T-cell (primary cell): Measurements from ENCODE around the gene HECW1. TPM values are rescaled to one million over a fixed set of nuclear protein-coding genes. Genes with fewer than 3 reads are reported as not detected.

Experiments used
- ATAC-seq, 4 experiments: fragments of 200-7000 bp in 3 of 4; fragments of 150-1000 bp in 1 of 4; cut with Tn5 transposase; replicated peaks in 1 of 4; 1 replicate in 3 of 4; 2 replicates in 1 of 4; pipeline ENCODE4 v1.10.0; 2021; ENCODE audit warnings: moderate library complexity in 3 of 4, mild to moderate bottlenecking in 2 of 4, moderate number of reproducible peaks in 1 of 4
- CTCF ChIA-PET, 2 donors: fragments of 300-600 bp; sonication (Branson Sonifier 250); formaldehyde crosslinking; loops; one replicate each; lab custom pipeline; 2022; ENCODE audit warnings: antibody characterized with exemption in 2 of 2; lab: Charles Lee
- POLR2A ChIA-PET, 2 donors: fragments of 300-600 bp; sonication (Branson Sonifier 250); formaldehyde crosslinking; loops; one replicate each; lab custom pipeline; 2022; ENCODE audit warnings: antibody characterized with exemption in 2 of 2; lab: Charles Lee
- DNase-seq, 35 experiments: peaks; one replicate each; pipeline versions ENCODE4 v3.0.0 to v3.0.0-alpha.2; 2013 to 2023
- H3K27ac ChIP-seq: one replicate; pipeline ENCODE4 v1.5.1; 2013; ENCODE audit warnings: low read length
- H3K27me3 ChIP-seq, 2 experiments: replicated peaks in 1 of 2; 1 replicate in 1 of 2; 2 replicates in 1 of 2; pipeline versions ENCODE4 v1.6.1 to v1.7.0; 2013; ENCODE audit warnings: low read length in 1 of 2, mixed read lengths in 1 of 2; ENCODE audit not compliant: control insufficient read depth in 2 of 2, insufficient read depth in 2 of 2; ENCODE audit errors: extremely low read depth in 1 of 2
- H3K36me3 ChIP-seq, 2 donors: 1 replicate in 1 of 2; 2 replicates in 1 of 2; pipeline versions ENCODE4 v1.6.1 to v1.7.0; 2013; ENCODE audit warnings: low read length in 1 of 2; ENCODE audit not compliant: control insufficient read depth in 2 of 2, insufficient read depth in 1 of 2; ENCODE audit errors: extremely low read depth in 1 of 2
- H3K4me1 ChIP-seq, 2 experiments: 1 replicate in 1 of 2; 2 replicates in 1 of 2; pipeline versions ENCODE4 v1.6.1 to v1.7.0; 2013; ENCODE audit warnings: low read length in 2 of 2, mixed read lengths in 1 of 2; ENCODE audit not compliant: insufficient read depth in 2 of 2, control insufficient read depth in 1 of 2; ENCODE audit errors: extremely low read depth in 1 of 2
- H3K4me3 ChIP-seq, 2 donors: 1 replicate in 1 of 2; 2 replicates in 1 of 2; pipeline versions ENCODE4 v1.5.1 to v1.7.0; 2013; ENCODE audit warnings: mild to moderate bottlenecking in 2 of 2, low read length in 1 of 2, moderate library complexity in 1 of 2; ENCODE audit not compliant: control insufficient read depth in 1 of 2; ENCODE audit errors: extremely low read depth in 1 of 2
- H3K9me3 ChIP-seq: 2 replicates; pipeline ENCODE4 v1.7.0; 2013
- H3K27ac Mint-ChIP-seq, 2 donors: one replicate each; pipeline ENCODE4 v1.8.0; 2020 to 2021; ENCODE audit warnings: mild to moderate bottlenecking in 2 of 2, mixed read lengths in 2 of 2
- H3K27me3 Mint-ChIP-seq, 2 donors: one replicate each; pipeline ENCODE4 v1.8.0; 2021 to 2022; ENCODE audit warnings: mixed read lengths in 2 of 2
- H3K36me3 Mint-ChIP-seq: one replicate; pipeline ENCODE4 v1.8.0; 2021; ENCODE audit warnings: mixed read lengths
- H3K4me1 Mint-ChIP-seq, 3 donors: one replicate each; pipeline ENCODE4 v1.8.0; 2020 to 2022; ENCODE audit warnings: mixed read lengths in 3 of 3, mild to moderate bottlenecking in 1 of 3
- H3K4me3 Mint-ChIP-seq, 3 donors: one replicate each; pipeline ENCODE4 v1.8.0; 2020 to 2022; ENCODE audit warnings: mild to moderate bottlenecking in 3 of 3, mixed read lengths in 3 of 3, moderate library complexity in 3 of 3
- H3K9me3 Mint-ChIP-seq, 3 donors: one replicate each; pipeline ENCODE4 v1.8.0; 2020 to 2022; ENCODE audit warnings: mixed read lengths in 3 of 3
- WGBS: methylation state at CpG from one replicate; pipeline ENCODE4 v1.1.5; 2013; ENCODE audit warnings: missing lambda C conversion rate; ENCODE audit not compliant: insufficient coverage; 5-methylcytosine and 5-hydroxymethylcytosine counted together
- total RNA-seq, 35 experiments: library from RNA in 6 of 35; stranded (reverse) in 6 of 35; fragments of 120-200 nt in 1 of 35; gene quantifications; one replicate each; pipeline versions ENCODE4 v1.2.1 to v1.2.4 and lab custom pipeline; 2013 to 2026

The HECW1 gene
- total RNA-seq, 5 donors from 2014 or later (not counting 1 experiment from before 2014, with no cell fraction given), result not detected

DNA sequence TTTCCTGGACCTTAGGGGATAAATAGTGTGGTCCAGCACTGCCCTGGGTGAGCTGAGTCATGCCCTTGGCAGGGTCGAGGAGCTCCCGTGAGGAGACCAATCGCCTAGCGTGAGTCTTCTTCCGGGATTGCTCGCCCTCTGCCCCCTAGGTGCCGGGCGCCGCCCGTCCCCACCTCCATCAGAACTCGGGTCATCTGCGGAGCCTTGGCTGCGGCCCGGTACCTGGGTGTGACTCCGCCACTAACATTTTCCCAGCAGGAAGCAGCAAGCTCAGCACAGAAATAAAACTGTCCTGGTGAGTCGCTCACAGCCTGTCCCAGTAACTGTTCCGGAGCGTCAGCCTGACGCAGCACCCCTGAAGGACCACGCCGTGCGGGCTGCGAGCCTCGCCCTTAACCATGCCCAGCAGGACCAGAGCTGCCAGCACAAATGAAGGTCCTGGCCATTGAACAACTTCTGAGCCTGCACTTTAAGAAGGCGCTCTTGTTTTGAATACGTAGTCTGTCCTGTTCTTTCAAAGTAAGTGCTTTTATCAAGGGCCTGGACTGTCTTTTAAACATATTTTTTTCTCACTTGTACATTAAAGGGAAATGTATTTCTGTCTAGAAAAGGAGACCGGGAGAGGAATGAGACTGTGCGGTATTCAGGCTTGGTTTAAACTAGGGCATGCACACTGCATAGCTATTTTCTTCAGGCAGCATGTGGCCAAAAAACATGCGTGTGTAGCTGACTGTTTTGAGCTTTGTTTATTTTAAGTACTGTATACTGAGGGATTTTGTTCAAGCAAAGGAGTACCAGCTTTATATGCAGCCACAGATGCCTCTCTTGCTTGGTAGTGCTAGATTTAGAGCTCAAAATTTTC lies 136.7 kb downstream of the HECW1 start:
- Mint-ChIP-seq H3K4me3 (no peak overlapping the region), H3K27me3 (peaks cover 17 to 34% of the 10 kb centered on the region in 2 donors), H3K27ac (no peak overlapping the region), H3K9me3 (no peaks in the 10 kb centered on the region), H3K4me1 (no peaks in the 10 kb centered on the region), H3K36me3 (no peaks in the 10 kb centered on the region)
- peaks cover 0 to 16% of the 10 kb centered on the region in 2 experiments for H3K27me3 ChIP-seq
- ChIA-PET CTCF (no interaction called here), POLR2A (no interaction called here)
- H3K4me1 ChIP-seq, result no peaks in the 10 kb centered on the region
- no peaks in the 10 kb centered on the region for H3K36me3 ChIP-seq
- H3K27ac ChIP-seq, result no peak overlapping the region
- no peaks in the 10 kb centered on the region for H3K9me3 ChIP-seq
- DNase-seq (no peak), ATAC-seq (no peak)
- H3K4me3 ChIP-seq, result no peak overlapping the region
- 89% methylated on average over 27 of the region's 29 CpGs for WGBS

DNA sequence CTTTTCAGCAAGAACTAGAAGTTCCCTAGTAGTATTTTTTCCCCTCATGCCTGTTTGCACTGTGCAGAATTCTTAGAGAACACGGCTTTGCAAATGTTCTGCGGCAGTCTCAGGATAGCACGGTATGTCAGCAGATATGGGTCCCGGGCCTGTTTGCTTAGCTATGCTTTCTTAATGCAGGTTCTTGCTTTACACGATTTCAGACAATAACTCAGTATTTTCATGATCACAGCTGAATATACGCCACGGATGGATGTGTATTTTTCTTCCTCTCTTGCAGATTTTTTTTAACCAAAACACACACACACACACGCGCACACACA lies 137.3 kb downstream of the HECW1 start:
- WGBS, result 84% methylated on average over 5 of the region's 9 CpGs
- H3K4me1 Mint-ChIP-seq, result no peaks in the 10 kb centered on the region
- Histone ChIP-seq H3K27me3 (peaks cover 0 to 16% of the 10 kb centered on the region in 2 experiments), H3K27ac (no peak overlapping the region), H3K4me3 (no peak overlapping the region), H3K4me1 (no peaks in the 10 kb centered on the region), H3K36me3 (no peaks in the 10 kb centered on the region), H3K9me3 (no peaks in the 10 kb centered on the region)
- DNase-seq (no peak), ATAC-seq (no peak)
- CTCF ChIA-PET, result interaction anchor here in 1 of 2 donors (0.6 kb wide), 1 partner anchor 16 kb away, joined by 3 read pairs; no protein-coding TSS in a partner anchor
- no peak overlapping the region for H3K27ac Mint-ChIP-seq
- H3K9me3 Mint-ChIP-seq, result no peaks in the 10 kb centered on the region
- H3K36me3 Mint-ChIP-seq, result no peaks in the 10 kb centered on the region
- POLR2A ChIA-PET, result no interaction called here
- no peak overlapping the region for H3K4me3 Mint-ChIP-seq
- peaks cover 19 to 34% of the 10 kb centered on the region in 2 donors for H3K27me3 Mint-ChIP-seq

DNA sequence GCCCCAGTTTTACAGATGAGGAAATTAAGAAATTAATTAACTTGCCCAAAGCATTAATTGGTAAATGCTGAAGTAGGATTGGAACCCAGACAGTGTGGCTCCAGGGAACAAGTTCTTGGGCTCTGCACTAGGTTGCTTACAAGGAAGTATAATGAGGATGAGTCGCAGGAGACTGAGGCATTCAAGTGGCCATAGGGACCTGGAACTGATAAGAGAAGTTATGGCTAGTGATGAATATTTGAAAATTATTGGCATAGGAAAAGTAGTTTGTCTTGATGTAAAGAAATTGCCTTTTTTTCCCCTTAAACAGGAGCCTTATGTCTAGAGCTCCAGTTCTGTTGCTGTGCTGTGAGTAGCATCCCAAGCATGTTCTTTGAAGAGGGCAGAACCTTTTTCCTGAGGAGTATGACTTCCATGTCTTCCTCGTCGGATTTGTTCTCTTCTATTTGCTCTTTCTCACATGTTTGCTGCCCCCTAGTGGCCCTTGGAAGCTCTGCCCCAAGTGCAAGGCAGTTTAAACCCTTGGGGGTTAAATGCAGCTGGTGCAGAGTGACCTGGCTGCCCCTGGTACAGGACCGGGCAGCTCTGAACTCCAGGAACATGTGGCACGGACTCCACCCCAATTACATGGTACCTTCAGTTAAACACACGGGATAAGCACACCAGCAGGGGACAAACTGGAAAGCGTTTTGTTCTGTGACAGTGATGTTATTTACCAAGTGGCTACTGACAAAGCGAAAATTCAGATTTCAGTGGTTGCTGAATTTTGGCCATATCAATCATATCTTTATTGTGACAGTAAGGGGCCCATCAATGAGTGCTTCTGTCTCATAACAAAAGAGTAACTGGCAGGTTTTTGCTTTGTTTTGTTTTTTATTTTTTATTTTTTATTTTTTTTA lies 148.8 kb downstream of the HECW1 start:
- H3K9me3 Mint-ChIP-seq, result no peaks in the 10 kb centered on the region
- H3K4me3 Mint-ChIP-seq, result no peak overlapping the region
- DNase-seq, result peak in 34 of 35 experiments; percentile 1 to 71 (median 33)
- no peaks in the 10 kb centered on the region for H3K4me1 Mint-ChIP-seq
- peaks cover 14 to 17% of the 10 kb centered on the region in 2 donors for H3K27me3 Mint-ChIP-seq
- no peaks in the 10 kb centered on the region for H3K9me3 ChIP-seq
- no peaks in the 10 kb centered on the region for H3K4me1 ChIP-seq
- ChIA-PET POLR2A (no interaction called here), CTCF (interaction anchor here (0.7 to 1.2 kb wide), 2 partner anchors 9 to 320 kb away, joined by 3 read pairs; no protein-coding TSS in a partner anchor)
- H3K36me3 Mint-ChIP-seq, result no peaks in the 10 kb centered on the region
- no peaks in the 10 kb centered on the region for H3K36me3 ChIP-seq
- no peak overlapping the region for H3K27ac Mint-ChIP-seq
- no peak overlapping the region for H3K4me3 ChIP-seq
- no peak overlapping the region for H3K27ac ChIP-seq
- WGBS, result 42% methylated on average over 4 of the region's 8 CpGs
- peak in 1 of 4 experiments; percentile 45 for ATAC-seq
- peaks cover 0 to 3% of the 10 kb centered on the region in 2 experiments for H3K27me3 ChIP-seq

DNA sequence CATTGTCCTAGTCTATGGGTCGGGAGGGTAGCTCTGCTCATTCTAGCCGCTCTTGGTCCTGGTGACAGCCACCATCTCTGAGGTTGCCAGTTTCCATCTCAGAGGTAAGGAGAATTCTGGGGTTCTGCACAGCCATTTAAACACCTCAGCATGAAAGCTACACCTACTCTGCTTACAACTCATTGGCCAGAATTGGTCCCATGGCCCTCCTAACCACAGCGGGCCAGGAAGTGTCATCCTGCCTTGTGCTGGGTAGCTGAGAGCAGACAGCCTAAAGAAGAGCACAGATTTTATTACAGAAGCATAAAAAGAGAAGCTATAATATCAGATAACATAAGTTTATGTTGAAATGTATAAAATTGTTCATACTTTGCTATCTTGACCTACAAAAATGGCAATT lies 152.7 kb downstream of the HECW1 start:
- H3K9me3 Mint-ChIP-seq, result no peaks in the 10 kb centered on the region
- POLR2A ChIA-PET, result interaction anchor here (0.6 kb wide), 2 partner anchors 205 to 445 kb away, joined by 3 to 10 read pairs; no protein-coding TSS in a partner anchor
- ATAC-seq (no peak), DNase-seq (no peak)
- no peaks in the 10 kb centered on the region for H3K36me3 Mint-ChIP-seq
- peaks cover 20 to 30% of the 10 kb centered on the region in 2 donors for H3K27me3 Mint-ChIP-seq
- CTCF ChIA-PET, result interaction anchor here in 1 of 2 donors (0.6 kb wide), 1 partner anchor 15 kb away, joined by 3 read pairs; no protein-coding TSS in a partner anchor
- peaks cover 0 to 4% of the 10 kb centered on the region in 2 experiments for H3K27me3 ChIP-seq
- H3K4me1 ChIP-seq, result no peaks in the 10 kb centered on the region
- H3K4me3 Mint-ChIP-seq, result no peak overlapping the region
- no peak overlapping the region for H3K4me3 ChIP-seq
- H3K27ac ChIP-seq, result no peak overlapping the region
- H3K4me1 Mint-ChIP-seq, result no peaks in the 10 kb centered on the region
- no peak overlapping the region for H3K27ac Mint-ChIP-seq
- WGBS, result no CpG with 5 or more reads among the region's 3 CpGs
- H3K36me3 ChIP-seq, result no peaks in the 10 kb centered on the region
- no peaks in the 10 kb centered on the region for H3K9me3 ChIP-seq

DNA sequence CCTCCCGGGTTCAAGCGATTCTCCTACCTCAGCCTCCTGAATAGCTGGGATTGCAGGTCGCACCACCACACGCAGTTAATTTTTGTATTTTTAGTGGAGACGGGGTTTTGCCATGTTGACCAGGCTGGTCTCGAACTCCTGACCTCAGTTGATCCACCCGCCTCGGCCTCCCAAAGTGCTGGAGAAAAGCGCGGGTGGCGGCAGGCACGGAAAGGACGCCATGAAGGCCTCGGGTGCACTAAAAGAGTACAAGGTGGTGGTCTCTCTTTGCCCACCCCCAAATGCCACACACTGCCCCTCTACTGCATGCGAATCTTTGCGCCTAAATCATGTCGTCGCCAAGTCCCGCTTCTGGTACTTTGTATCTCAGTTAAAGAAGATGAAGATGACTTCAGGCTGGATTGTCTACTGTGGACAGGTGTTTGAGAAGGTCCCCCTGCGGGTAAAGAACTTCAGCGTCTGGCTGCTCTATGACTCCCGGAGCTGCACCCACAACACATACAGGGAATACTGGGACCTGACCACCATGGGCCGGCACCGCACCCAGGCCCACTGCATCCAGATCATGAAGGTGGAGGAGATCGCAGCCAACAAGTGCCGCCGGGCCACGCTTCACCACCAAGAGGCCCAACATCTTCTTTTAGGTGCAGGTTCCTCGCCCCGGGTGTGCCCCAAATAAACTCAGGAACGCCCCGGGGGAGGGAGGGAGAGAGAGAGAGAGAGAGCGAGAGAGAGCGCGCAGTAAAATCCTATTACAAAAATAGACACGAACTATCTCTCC lies 161.7 kb downstream of the HECW1 start:
- ATAC-seq (no peak), DNase-seq (no peak)
- H3K4me1 Mint-ChIP-seq, result no peaks in the 10 kb centered on the region
- WGBS, result 98% methylated on average over 14 of the region's 36 CpGs
- Histone ChIP-seq H3K9me3 (no peaks in the 10 kb centered on the region), H3K27me3 (peaks cover 0 to 7% of the 10 kb centered on the region in 2 experiments), H3K36me3 (no peaks in the 10 kb centered on the region), H3K4me1 (no peaks in the 10 kb centered on the region), H3K27ac (no peak overlapping the region), H3K4me3 (no peak overlapping the region)
- peaks cover 13 to 24% of the 10 kb centered on the region in 2 donors for H3K27me3 Mint-ChIP-seq
- CTCF ChIA-PET, result interaction anchor here (0.6 kb wide), 2 partner anchors 10 to 19 kb away, joined by 3 to 4 read pairs; no protein-coding TSS in a partner anchor
- no peak overlapping the region for H3K4me3 Mint-ChIP-seq
- H3K27ac Mint-ChIP-seq, result no peak overlapping the region
- POLR2A ChIA-PET, result no interaction called here
- H3K36me3 Mint-ChIP-seq, result no peaks in the 10 kb centered on the region
- peaks cover 6 to 14% (median 10%) of the 10 kb centered on the region in 3 donors for H3K9me3 Mint-ChIP-seq
